Peyer's patch (tissue), 4 donors: ENCODE measurements around the gene ACOX3. TPM values are rescaled to one million over a fixed set of nuclear protein-coding genes. Genes with fewer than 3 reads are reported as not detected.
A peak's percentile ranks its signal among the peaks of the same experiment; 100 is the strongest.

ENCODE experiments used
- DNase-seq, 3 donors: peaks; one replicate each; pipeline ENCODE4 v3.0.0-alpha.2; 2017 to 2019
- H3K27ac ChIP-seq, 4 donors: fragments of 200-600 bp; sonication (generic); one replicate each; pipeline ENCODE4 v1.5.1; 2016 to 2019
- H3K27me3 ChIP-seq, 2 donors: fragments of 200-600 bp; sonication (generic); one replicate each; pipeline ENCODE4 v1.5.1; 2019
- H3K36me3 ChIP-seq, 3 donors: fragments of 200-600 bp; sonication (generic); one replicate each; pipeline ENCODE4 v1.5.1; 2016 to 2019
- H3K4me1 ChIP-seq, 4 donors: fragments of 200-600 bp; sonication (generic); one replicate each; pipeline ENCODE4 v1.5.1; 2016 to 2019
- H3K4me3 ChIP-seq, 4 donors: fragments of 200-600 bp; sonication (generic); 1 replicate in 3 of 4; 2 replicates in 1 of 4; pipeline ENCODE4 v1.5.1; 2016 to 2019; ENCODE audit warnings: mild to moderate bottlenecking in 1 of 4
- H3K9me3 ChIP-seq, 4 donors: fragments of 200-600 bp; sonication (generic); one replicate each; pipeline ENCODE4 v1.5.1; 2016 to 2019; ENCODE audit warnings: mild to moderate bottlenecking in 1 of 4
- CTCF ChIP-seq, 6 experiments: fragments of 450-650 bp in 4 of 6; fragments of 200-600 bp in 2 of 6; sonication (generic) in 1 of 6; IDR thresholded peaks; one replicate each; pipeline ENCODE4 v1.5.1; 2017 to 2019; ENCODE audit warnings: antibody characterized with exemption in 6 of 6, mild to moderate bottlenecking in 3 of 6, moderate library complexity in 1 of 6
- POLR2A ChIP-seq, 2 donors: fragments of 450-650 bp; IDR thresholded peaks; one replicate each; pipeline ENCODE4 v1.5.1; 2017; ENCODE audit warnings: antibody characterized with exemption in 2 of 2, mild to moderate bottlenecking in 2 of 2, moderate library complexity in 2 of 2
- total RNA-seq, 4 donors: library from RNA; depleted of rRNA; stranded (reverse); fragments of >200 nt; gene quantifications; one replicate each; pipeline ENCODE4 v1.1.0, GENCODE V29; 2016

Gene ACOX3
- total RNA-seq, 4 donors from 2014 or later = 17.2 to 95.7 (median 43.7) TPM

- no peaks in the 10 kb centered on the region for H3K9me3 ChIP-seq
Observed at GRCh38 chr4:8380511-8381415, 59.8 kb downstream of the ACOX3 start.

GRCh38 chr4:8379771-8380170 lies 60.8 kb downstream of the ACOX3 start:
- TF ChIP-seq POLR2A (IDR thresholded peaks at IDR 0.05) (no peak), CTCF (IDR thresholded peaks at IDR 0.05) (no peak)
- H3K4me3 ChIP-seq = no peak overlapping the region
- no peaks in the 10 kb centered on the region for H3K36me3 ChIP-seq
- H3K27ac ChIP-seq = no peak overlapping the region
- no peaks in the 10 kb centered on the region for H3K4me1 ChIP-seq
- H3K9me3 ChIP-seq = no peaks in the 10 kb centered on the region
- no peaks in the 10 kb centered on the region for H3K27me3 ChIP-seq
- peak in 1 of 3 donors; percentile 31 for DNase-seq

More at GRCh38 chr4:8380511-8381415, 59.8 kb downstream of the ACOX3 start:
- TF ChIP-seq POLR2A (IDR thresholded peaks at IDR 0.05) = no peak
- no peak for TF ChIP-seq CTCF (IDR thresholded peaks at IDR 0.05)
- Histone ChIP-seq H3K4me1 (no peaks in the 10 kb centered on the region), H3K36me3 (no peaks in the 10 kb centered on the region), H3K27ac (no peak overlapping the region), H3K4me3 (no peak overlapping the region), H3K27me3 (no peaks in the 10 kb centered on the region)
- DNase-seq = peak in 1 of 3 donors; percentile 29

GRCh38 chr4:8379281-8379680 lies 61.2 kb downstream of the ACOX3 start:
- H3K27ac ChIP-seq = no peak overlapping the region
- TF ChIP-seq CTCF (IDR thresholded peaks at IDR 0.05) = no peak
- TF ChIP-seq POLR2A (IDR thresholded peaks at IDR 0.05) = no peak
- no peaks in the 10 kb centered on the region for H3K27me3 ChIP-seq
- DNase-seq = peak in 1 of 3 donors; percentile 26
- H3K9me3 ChIP-seq = no peaks in the 10 kb centered on the region
- no peaks in the 10 kb centered on the region for H3K36me3 ChIP-seq
- no peaks in the 10 kb centered on the region for H3K4me1 ChIP-seq
- H3K4me3 ChIP-seq = no peak overlapping the region

GRCh38 chr4:8378776-8379175 lies 61.7 kb downstream of the ACOX3 start:
- H3K27me3 ChIP-seq = no peaks in the 10 kb centered on the region
- no peaks in the 10 kb centered on the region for H3K9me3 ChIP-seq
- H3K36me3 ChIP-seq = no peaks in the 10 kb centered on the region
- no peaks in the 10 kb centered on the region for H3K4me1 ChIP-seq
- no peak for TF ChIP-seq CTCF (IDR thresholded peaks at IDR 0.05)
- DNase-seq = peak in 1 of 3 donors; percentile 14
- no peak overlapping the region for H3K4me3 ChIP-seq
- no peak overlapping the region for H3K27ac ChIP-seq

- Histone ChIP-seq H3K4me1 (no peaks in the 10 kb centered on the region), H3K27ac (no peak overlapping the region), H3K4me3 (no peak overlapping the region), H3K9me3 (no peaks in the 10 kb centered on the region), H3K36me3 (no peaks in the 10 kb centered on the region), H3K27me3 (no peaks in the 10 kb centered on the region)
- no peak for TF ChIP-seq CTCF (IDR thresholded peaks at IDR 0.05)
- TF ChIP-seq POLR2A (IDR thresholded peaks at IDR 0.05) = no peak
- peak in 1 of 3 donors; percentile 34 for DNase-seq
Observed at GRCh38 chr4:8378101-8378724, 62.3 kb downstream of the ACOX3 start.
